22Rv1 (cell line): ENCODE results near the gene VRK1.

Source experiments
- ZFX ChIP-seq: fragments of 450-650 bp; IDR thresholded peaks from 2 replicates; pipeline ENCODE4 v1.6.1; 2017; ENCODE audit warnings: antibody characterized with exemption, borderline replicate concordance
- TF ChIP-seq, protein P1 (sequence below): fragments of 450-650 bp; IDR thresholded peaks from 2 replicates; pipeline ENCODE4 v1.5.1; 2017; ENCODE audit warnings: mild to moderate bottlenecking

DNA sequence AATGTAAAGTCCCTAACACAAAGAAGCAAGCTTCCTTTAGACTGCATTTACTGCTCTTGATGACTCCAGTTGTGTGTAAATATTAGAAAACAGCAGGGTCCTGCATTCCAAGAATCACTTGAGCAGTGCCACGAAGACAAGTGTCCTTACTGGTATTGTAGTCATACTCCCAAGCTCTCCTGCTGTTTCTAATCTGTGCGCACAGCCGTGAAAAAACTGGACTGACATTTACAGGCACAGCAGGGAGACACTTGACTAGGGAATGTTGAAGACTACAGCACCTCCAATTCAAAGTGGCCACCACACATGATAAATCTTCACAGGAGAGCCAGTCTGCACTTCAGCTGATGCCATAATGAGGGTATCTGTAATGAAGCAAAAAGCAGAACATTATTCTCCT is 91.4 kb downstream of the VRK1 start:
- TF ChIP-seq, protein P1, sequence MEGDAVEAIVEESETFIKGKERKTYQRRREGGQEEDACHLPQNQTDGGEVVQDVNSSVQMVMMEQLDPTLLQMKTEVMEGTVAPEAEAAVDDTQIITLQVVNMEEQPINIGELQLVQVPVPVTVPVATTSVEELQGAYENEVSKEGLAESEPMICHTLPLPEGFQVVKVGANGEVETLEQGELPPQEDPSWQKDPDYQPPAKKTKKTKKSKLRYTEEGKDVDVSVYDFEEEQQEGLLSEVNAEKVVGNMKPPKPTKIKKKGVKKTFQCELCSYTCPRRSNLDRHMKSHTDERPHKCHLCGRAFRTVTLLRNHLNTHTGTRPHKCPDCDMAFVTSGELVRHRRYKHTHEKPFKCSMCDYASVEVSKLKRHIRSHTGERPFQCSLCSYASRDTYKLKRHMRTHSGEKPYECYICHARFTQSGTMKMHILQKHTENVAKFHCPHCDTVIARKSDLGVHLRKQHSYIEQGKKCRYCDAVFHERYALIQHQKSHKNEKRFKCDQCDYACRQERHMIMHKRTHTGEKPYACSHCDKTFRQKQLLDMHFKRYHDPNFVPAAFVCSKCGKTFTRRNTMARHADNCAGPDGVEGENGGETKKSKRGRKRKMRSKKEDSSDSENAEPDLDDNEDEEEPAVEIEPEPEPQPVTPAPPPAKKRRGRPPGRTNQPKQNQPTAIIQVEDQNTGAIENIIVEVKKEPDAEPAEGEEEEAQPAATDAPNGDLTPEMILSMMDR, result no peak
- no peak for TF ChIP-seq ZFX
